ENCODE measurements around the gene FGF19.
A peak's percentile ranks its signal among the peaks of the same experiment; 100 is the strongest.

Gene FGF19

DNA sequence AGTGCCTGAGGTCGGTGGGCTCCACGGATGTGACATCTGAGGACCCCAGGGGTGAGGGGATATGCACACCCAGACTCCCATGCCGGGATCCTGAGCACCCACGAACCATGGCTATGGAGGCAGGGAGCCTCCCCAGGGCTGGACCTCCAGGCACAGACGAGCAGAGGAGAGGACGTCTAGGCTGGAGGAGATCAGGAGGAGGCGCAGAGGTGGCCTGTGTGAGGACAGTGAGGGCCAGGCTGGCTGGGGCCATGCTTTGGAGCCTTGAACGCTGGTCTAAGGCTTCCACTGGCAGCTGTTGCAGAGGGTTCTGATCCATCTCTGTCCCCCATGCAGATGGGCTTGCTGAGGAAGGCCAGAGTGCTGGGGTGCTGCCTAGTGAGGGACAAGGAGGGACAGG is 42.3 kb upstream of the FGF19 start:
- H3K27ac ChIP-seq (replicated peaks; ENCODE audit: low read length): no peak overlapping the region
- no peak overlapping the region for H3K4me2 ChIP-seq (ENCODE audit: insufficient read depth, low read length, poor library complexity, severe bottlenecking)
- H3K4ac ChIP-seq (ENCODE audit: low read length): no peak overlapping the region
- no CpG with 5 or more reads among the region's 8 CpGs for WGBS, 2 donors (ENCODE audit: extremely low coverage in 2 of 2, insufficient read length in 2 of 2, insufficient replicate concordance in 1 of 2)
- H3K18ac ChIP-seq (ENCODE audit: low read length): peak overlapping the region; percentile 90
- H3K9me3 ChIP-seq (replicated peaks in 1 of 2; ENCODE audit: control insufficient read depth in 2 of 2, insufficient read depth in 1 of 2, low read depth in 1 of 2, low read length in 2 of 2): no peaks in the 10 kb centered on the region
- H3K27me3 ChIP-seq (ENCODE audit: control insufficient read depth in 3 of 3, insufficient read depth in 3 of 3, low read depth in 1 of 3, low read length in 3 of 3): peaks cover 0 to 3% (median 0%) of the 10 kb centered on the region in 3 experiments
- no peak overlapping the region for H3K4me3 ChIP-seq (ENCODE audit: low read length in 2 of 2)
- peak overlapping the region; percentile 11 for H2BK120ac ChIP-seq (ENCODE audit: low read depth, low read length)
- peak overlapping the region; percentile 82 for H2BK15ac ChIP-seq (ENCODE audit: low read length)
- H2BK5ac ChIP-seq (ENCODE audit: low read length): no peak overlapping the region
- no peaks in the 10 kb centered on the region for H3K36me3 ChIP-seq (replicated peaks in 1 of 2; ENCODE audit: control insufficient read depth in 2 of 2, insufficient read depth in 2 of 2, low read length in 2 of 2)
- no peak overlapping the region for H4K91ac ChIP-seq (ENCODE audit: low read depth, low read length, poor library complexity)
- H3K23ac ChIP-seq (ENCODE audit: low read depth, low read length, poor library complexity): peak overlapping the region; percentile 88
- H3K79me1 ChIP-seq (ENCODE audit: low read depth, low read length): no peaks in the 10 kb centered on the region
- H3K9ac ChIP-seq (ENCODE audit: low read depth, low read length, poor library complexity): peak overlapping the region; percentile 55
- H3K4me1 ChIP-seq (ENCODE audit: control insufficient read depth in 2 of 2, insufficient read depth in 1 of 2, low read depth in 1 of 2, low read length in 2 of 2): peaks cover 0 to 15% of the 10 kb centered on the region in 2 donors
- H4K8ac ChIP-seq (ENCODE audit: low read depth, low read length): peak overlapping the region; percentile 26
- peak overlapping the region; percentile 77 for H3K14ac ChIP-seq (ENCODE audit: low read length)
- peak overlapping the region; percentile 76 for H2AK5ac ChIP-seq (ENCODE audit: low read depth, low read length)
- H2BK12ac ChIP-seq (ENCODE audit: low read length): peak overlapping the region; percentile 59
- no peak overlapping the region for H2AFZ ChIP-seq (ENCODE audit: low read length)
- DNase-seq (ENCODE audit: low spot score): no peak

DNA sequence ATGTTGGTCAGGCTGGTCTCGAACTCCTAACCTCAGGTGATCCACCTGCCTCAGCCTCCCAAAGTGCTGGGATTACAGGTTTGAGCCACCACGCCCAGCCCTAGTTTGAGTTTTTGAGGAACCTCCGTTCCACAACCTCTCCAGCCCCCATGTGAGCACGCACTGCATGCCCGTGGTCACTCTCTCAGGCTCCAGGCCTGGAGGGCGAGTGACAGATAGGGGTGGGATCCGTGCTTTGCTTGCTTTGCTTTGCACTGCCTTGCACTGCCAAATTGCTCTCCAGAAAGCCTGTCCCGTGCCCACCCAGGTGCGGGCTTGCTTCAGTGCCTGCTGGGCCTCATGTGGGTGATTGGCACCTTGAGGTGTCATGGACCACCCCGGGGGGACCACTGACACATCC is 41.4 kb upstream of the FGF19 start:
- Histone ChIP-seq H4K8ac (ENCODE audit: low read depth, low read length) (no peak overlapping the region), H2BK15ac (ENCODE audit: low read length) (no peak overlapping the region), H3K14ac (ENCODE audit: low read length) (no peak overlapping the region), H2BK120ac (ENCODE audit: low read depth, low read length) (no peak overlapping the region), H3K9me3 (replicated peaks in 1 of 2; ENCODE audit: control insufficient read depth in 2 of 2, insufficient read depth in 1 of 2, low read depth in 1 of 2, low read length in 2 of 2) (no peaks in the 10 kb centered on the region), H3K4ac (ENCODE audit: low read length) (no peak overlapping the region), H3K9ac (ENCODE audit: low read depth, low read length, poor library complexity) (no peak overlapping the region), H3K18ac (ENCODE audit: low read length) (peak overlapping the region; percentile 72), H2AFZ (ENCODE audit: low read length) (no peak overlapping the region), H3K36me3 (replicated peaks in 1 of 2; ENCODE audit: control insufficient read depth in 2 of 2, insufficient read depth in 2 of 2, low read length in 2 of 2) (no peaks in the 10 kb centered on the region), H3K23ac (ENCODE audit: low read depth, low read length, poor library complexity) (no peak overlapping the region), H3K4me3 (ENCODE audit: low read length in 2 of 2) (no peak overlapping the region), H3K27me3 (ENCODE audit: control insufficient read depth in 3 of 3, insufficient read depth in 3 of 3, low read depth in 1 of 3, low read length in 3 of 3) (peaks cover 0 to 3% (median 0%) of the 10 kb centered on the region in 3 experiments), H3K4me2 (ENCODE audit: insufficient read depth, low read length, poor library complexity, severe bottlenecking) (no peak overlapping the region), H2BK5ac (ENCODE audit: low read length) (peak overlapping the region; percentile 58), H4K91ac (ENCODE audit: low read depth, low read length, poor library complexity) (no peak overlapping the region), H3K27ac (replicated peaks; ENCODE audit: low read length) (no peak overlapping the region), H3K4me1 (ENCODE audit: control insufficient read depth in 2 of 2, insufficient read depth in 1 of 2, low read depth in 1 of 2, low read length in 2 of 2) (peaks cover 0 to 15% of the 10 kb centered on the region in 2 donors), H2BK12ac (ENCODE audit: low read length) (peak overlapping the region; percentile 75), H3K79me1 (ENCODE audit: low read depth, low read length) (no peaks in the 10 kb centered on the region), H2AK5ac (ENCODE audit: low read depth, low read length) (peak overlapping the region; percentile 48)
- DNase-seq (ENCODE audit: low spot score): no peak
- WGBS, 2 donors (ENCODE audit: extremely low coverage in 2 of 2, insufficient read length in 2 of 2, insufficient replicate concordance in 1 of 2): no CpG with 5 or more reads among the region's 10 CpGs

DNA sequence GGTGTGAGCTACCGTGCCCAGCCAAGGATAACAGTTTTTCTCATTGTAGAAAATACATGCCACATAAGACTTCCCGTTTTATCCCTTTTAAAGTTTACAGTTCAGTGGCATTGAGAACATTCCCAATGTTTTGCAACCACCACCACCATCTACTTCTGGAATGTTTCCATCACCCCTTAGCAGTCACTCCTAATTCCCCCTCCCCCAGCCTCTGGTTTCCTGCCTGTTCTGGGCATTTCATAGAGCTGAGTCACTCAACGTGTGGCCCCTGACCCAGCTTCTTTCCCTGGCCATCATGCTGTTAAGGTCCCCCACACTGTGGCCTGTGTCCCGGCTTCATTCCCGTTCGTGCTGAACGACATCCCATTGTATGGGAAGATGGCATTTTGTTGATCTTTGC is 40.6 kb upstream of the FGF19 start:
- Histone ChIP-seq H4K8ac (ENCODE audit: low read depth, low read length) (no peak overlapping the region), H3K4ac (ENCODE audit: low read length) (no peak overlapping the region), H2AFZ (ENCODE audit: low read length) (no peak overlapping the region), H3K9ac (ENCODE audit: low read depth, low read length, poor library complexity) (no peak overlapping the region), H2AK5ac (ENCODE audit: low read depth, low read length) (no peak overlapping the region), H3K18ac (ENCODE audit: low read length) (no peak overlapping the region), H3K79me1 (ENCODE audit: low read depth, low read length) (no peaks in the 10 kb centered on the region), H2BK5ac (ENCODE audit: low read length) (no peak overlapping the region), H3K4me3 (ENCODE audit: low read length in 2 of 2) (no peak overlapping the region), H3K36me3 (replicated peaks in 1 of 2; ENCODE audit: control insufficient read depth in 2 of 2, insufficient read depth in 2 of 2, low read length in 2 of 2) (no peaks in the 10 kb centered on the region), H3K4me1 (ENCODE audit: control insufficient read depth in 2 of 2, insufficient read depth in 1 of 2, low read depth in 1 of 2, low read length in 2 of 2) (peaks cover 0 to 15% of the 10 kb centered on the region in 2 donors), H3K27ac (replicated peaks; ENCODE audit: low read length) (no peak overlapping the region), H2BK12ac (ENCODE audit: low read length) (no peak overlapping the region), H3K23ac (ENCODE audit: low read depth, low read length, poor library complexity) (no peak overlapping the region), H3K14ac (ENCODE audit: low read length) (no peak overlapping the region), H3K9me3 (replicated peaks in 1 of 2; ENCODE audit: control insufficient read depth in 2 of 2, insufficient read depth in 1 of 2, low read depth in 1 of 2, low read length in 2 of 2) (no peaks in the 10 kb centered on the region), H3K27me3 (ENCODE audit: control insufficient read depth in 3 of 3, insufficient read depth in 3 of 3, low read depth in 1 of 3, low read length in 3 of 3) (peaks cover 0 to 3% (median 0%) of the 10 kb centered on the region in 3 experiments), H4K91ac (ENCODE audit: low read depth, low read length, poor library complexity) (no peak overlapping the region), H2BK15ac (ENCODE audit: low read length) (no peak overlapping the region), H2BK120ac (ENCODE audit: low read depth, low read length) (no peak overlapping the region), H3K4me2 (ENCODE audit: insufficient read depth, low read length, poor library complexity, severe bottlenecking) (no peak overlapping the region)
- DNase-seq (ENCODE audit: low spot score): no peak
- WGBS, 2 donors (ENCODE audit: extremely low coverage in 2 of 2, insufficient read length in 2 of 2, insufficient replicate concordance in 1 of 2): no CpG with 5 or more reads among the region's 7 CpGs

DNA sequence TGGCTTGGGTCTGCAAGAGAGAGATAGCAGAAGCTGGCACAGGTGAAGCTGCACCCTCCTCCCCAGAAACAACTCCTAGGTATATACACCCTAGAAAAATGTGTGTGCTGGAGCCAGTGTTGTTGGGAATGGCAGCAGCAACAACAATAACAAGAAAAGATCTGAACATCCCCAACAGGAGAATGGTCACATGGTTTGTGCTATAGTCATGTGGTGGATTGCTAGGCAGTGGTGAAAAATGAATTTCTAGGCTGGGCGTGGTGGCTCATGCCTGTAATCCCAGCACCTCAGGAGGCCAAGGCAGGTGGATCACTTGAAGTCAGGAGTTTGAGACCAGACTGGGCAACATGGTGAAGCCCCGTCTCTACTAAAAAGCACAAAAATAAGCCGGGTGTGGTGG is 31.0 kb upstream of the FGF19 start:
- Histone ChIP-seq H3K9ac (ENCODE audit: low read depth, low read length, poor library complexity) (no peak overlapping the region), H3K23ac (ENCODE audit: low read depth, low read length, poor library complexity) (no peak overlapping the region), H2BK15ac (ENCODE audit: low read length) (no peak overlapping the region)

More for the DNA sequence above, 31.0 kb upstream of the FGF19 start:
- Histone ChIP-seq H3K18ac (ENCODE audit: low read length) (no peak overlapping the region), H3K14ac (ENCODE audit: low read length) (no peak overlapping the region), H3K4ac (ENCODE audit: low read length) (no peak overlapping the region), H4K8ac (ENCODE audit: low read depth, low read length) (no peak overlapping the region), H3K4me2 (ENCODE audit: insufficient read depth, low read length, poor library complexity, severe bottlenecking) (no peak overlapping the region), H2BK12ac (ENCODE audit: low read length) (no peak overlapping the region), H3K27ac (replicated peaks; ENCODE audit: low read length) (no peak overlapping the region), H3K36me3 (replicated peaks in 1 of 2; ENCODE audit: control insufficient read depth in 2 of 2, insufficient read depth in 2 of 2, low read length in 2 of 2) (no peaks in the 10 kb centered on the region), H3K4me1 (ENCODE audit: control insufficient read depth in 2 of 2, insufficient read depth in 1 of 2, low read depth in 1 of 2, low read length in 2 of 2) (no peaks in the 10 kb centered on the region), H3K9me3 (replicated peaks in 1 of 2; ENCODE audit: control insufficient read depth in 2 of 2, insufficient read depth in 1 of 2, low read depth in 1 of 2, low read length in 2 of 2) (peaks cover 0 to 9% of the 10 kb centered on the region in 2 donors), H3K27me3 (ENCODE audit: control insufficient read depth in 3 of 3, insufficient read depth in 3 of 3, low read depth in 1 of 3, low read length in 3 of 3) (peaks cover 0 to 6% (median 0%) of the 10 kb centered on the region in 3 experiments), H2AFZ (ENCODE audit: low read length) (no peak overlapping the region), H4K91ac (ENCODE audit: low read depth, low read length, poor library complexity) (no peak overlapping the region), H3K79me1 (ENCODE audit: low read depth, low read length) (no peaks in the 10 kb centered on the region), H2AK5ac (ENCODE audit: low read depth, low read length) (no peak overlapping the region), H2BK120ac (ENCODE audit: low read depth, low read length) (no peak overlapping the region), H3K4me3 (ENCODE audit: low read length in 2 of 2) (no peak overlapping the region), H2BK5ac (ENCODE audit: low read length) (no peak overlapping the region)
- DNase-seq (ENCODE audit: low spot score): no peak
- WGBS, 2 donors (ENCODE audit: extremely low coverage in 2 of 2, insufficient read length in 2 of 2, insufficient replicate concordance in 1 of 2): no CpG with 5 or more reads among the region's 3 CpGs

All from neuronal stem cell (in vitro differentiated cells).